Erythroblast (primary cell): ENCODE results near the gene KLRF2.

Experiments used
- GATA1 ChIP-seq: IDR thresholded peaks from 2 replicates; pipeline ENCODE4 v1.6.1; 2011; ENCODE audit warnings: low read depth, mild to moderate bottlenecking, control low read depth, low read length, moderate library complexity
- POLR2A ChIP-seq: IDR thresholded peaks from 2 replicates; pipeline ENCODE4 v1.6.1; 2011; ENCODE audit warnings: mild to moderate bottlenecking, low read length

DNA sequence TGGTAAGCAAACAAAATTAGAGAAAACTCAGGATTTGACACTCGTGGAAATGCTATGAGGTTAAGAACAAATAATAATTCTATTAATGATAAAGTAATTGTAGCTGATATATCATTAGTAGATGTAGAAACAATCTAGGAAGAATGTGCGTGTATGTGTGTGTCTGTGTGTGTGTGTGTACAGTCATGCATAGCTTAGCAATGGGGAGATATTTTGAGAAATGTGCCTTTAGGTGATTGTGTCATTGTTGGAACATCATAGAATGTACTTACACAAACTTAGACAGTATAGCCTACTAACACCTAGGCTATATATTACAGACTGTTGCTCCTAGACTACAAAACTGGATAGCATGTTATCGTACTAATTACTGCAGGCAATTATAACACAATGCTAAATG, 45.6 kb downstream of the KLRF2 start:
- TF ChIP-seq POLR2A, result no peak
- TF ChIP-seq GATA1, result no peak
